C4-2B (cell line): ENCODE data around the gene LRRC34.

Experiments
- CTCF ChIP-seq: fragments of 450-650 bp; conservative IDR thresholded peaks from 2 replicates; pipeline ENCODE4 v1.5.1; 2017; ENCODE audit warnings: mild to moderate bottlenecking
- ZFX ChIP-seq: fragments of 450-650 bp; IDR thresholded peaks from 2 replicates; pipeline ENCODE4 v1.6.1; 2017

DNA sequence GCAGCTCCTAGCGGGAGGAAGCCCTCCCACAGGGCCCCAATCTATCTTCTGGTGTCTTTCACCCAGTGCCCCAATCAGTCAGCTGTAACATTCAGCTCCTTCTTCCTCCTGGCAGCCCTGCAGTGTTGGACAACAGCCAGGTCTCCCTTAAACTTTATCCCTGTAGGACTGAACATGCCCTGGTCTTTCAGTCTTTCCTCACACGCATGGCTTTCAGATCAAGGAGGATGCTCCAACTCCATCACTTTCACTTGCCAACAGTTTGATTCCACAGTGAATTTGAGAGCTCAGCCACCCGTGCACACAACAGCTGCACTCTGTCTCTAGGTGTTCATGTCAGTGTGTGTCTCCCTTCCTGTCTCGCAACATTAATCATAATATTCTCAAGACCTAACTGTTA, 28.5 kb upstream of the LRRC34 start:
- TF ChIP-seq CTCF (no peak), ZFX (no peak)
